Measurements from ENCODE around the gene PLEKHN1.

Gene PLEKHN1

DNA sequence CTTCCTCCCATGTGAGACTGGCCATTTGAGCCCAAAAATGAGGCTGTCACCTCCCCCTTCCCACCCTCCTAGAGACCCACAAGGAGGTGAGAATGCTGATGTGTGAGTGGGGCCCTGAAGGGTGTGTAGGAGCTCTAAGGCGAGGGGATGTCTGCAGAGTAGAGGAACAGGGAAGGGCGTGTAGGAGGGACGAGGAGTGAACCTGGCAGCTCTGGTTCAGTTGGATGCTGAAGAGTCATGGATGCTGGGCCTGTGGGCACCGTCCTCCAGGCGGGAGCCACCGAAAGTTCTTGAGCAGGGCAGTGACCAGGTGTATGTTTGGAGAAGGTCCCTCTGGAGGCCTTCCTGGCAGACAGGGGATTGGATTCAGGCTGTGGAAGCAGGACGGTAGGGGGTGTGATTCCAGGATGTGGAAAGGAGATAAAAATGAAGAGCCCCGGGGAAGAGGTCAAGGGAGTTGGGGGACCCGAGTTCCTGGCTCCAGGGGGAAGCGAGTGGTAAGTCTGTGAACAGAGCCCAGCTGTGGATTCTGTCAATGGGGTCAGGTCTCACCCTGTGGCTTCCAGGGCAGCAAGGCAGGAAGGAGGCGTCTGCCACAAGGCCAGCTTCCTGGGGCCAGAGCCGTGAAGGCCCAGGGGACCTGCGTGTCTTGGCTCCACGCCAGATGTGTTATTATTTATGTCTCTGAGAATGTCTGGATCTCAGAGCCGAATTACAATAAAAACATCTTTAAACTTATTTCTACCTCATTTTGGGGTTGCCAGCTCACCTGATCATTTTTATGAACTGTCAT, 34.7 kb upstream of the PLEKHN1 start (continued):
- TF ChIP-seq ZNF843 (tag by site-specific recombination; IDR thresholded peaks at IDR 0.05): 0 out of 2 replicates have a peak, but pooled peaks have one; percentile 35
- TF ChIP-seq ZNF19 (tag by site-specific recombination; IDR thresholded peaks at IDR 0.05; ENCODE audit: low read depth): no peak
- TF ChIP-seq ZNF16 (tag by site-specific recombination; IDR thresholded peaks at IDR 0.05; ENCODE audit: low read depth): peak; percentile 99
- TF ChIP-seq, protein P1, sequence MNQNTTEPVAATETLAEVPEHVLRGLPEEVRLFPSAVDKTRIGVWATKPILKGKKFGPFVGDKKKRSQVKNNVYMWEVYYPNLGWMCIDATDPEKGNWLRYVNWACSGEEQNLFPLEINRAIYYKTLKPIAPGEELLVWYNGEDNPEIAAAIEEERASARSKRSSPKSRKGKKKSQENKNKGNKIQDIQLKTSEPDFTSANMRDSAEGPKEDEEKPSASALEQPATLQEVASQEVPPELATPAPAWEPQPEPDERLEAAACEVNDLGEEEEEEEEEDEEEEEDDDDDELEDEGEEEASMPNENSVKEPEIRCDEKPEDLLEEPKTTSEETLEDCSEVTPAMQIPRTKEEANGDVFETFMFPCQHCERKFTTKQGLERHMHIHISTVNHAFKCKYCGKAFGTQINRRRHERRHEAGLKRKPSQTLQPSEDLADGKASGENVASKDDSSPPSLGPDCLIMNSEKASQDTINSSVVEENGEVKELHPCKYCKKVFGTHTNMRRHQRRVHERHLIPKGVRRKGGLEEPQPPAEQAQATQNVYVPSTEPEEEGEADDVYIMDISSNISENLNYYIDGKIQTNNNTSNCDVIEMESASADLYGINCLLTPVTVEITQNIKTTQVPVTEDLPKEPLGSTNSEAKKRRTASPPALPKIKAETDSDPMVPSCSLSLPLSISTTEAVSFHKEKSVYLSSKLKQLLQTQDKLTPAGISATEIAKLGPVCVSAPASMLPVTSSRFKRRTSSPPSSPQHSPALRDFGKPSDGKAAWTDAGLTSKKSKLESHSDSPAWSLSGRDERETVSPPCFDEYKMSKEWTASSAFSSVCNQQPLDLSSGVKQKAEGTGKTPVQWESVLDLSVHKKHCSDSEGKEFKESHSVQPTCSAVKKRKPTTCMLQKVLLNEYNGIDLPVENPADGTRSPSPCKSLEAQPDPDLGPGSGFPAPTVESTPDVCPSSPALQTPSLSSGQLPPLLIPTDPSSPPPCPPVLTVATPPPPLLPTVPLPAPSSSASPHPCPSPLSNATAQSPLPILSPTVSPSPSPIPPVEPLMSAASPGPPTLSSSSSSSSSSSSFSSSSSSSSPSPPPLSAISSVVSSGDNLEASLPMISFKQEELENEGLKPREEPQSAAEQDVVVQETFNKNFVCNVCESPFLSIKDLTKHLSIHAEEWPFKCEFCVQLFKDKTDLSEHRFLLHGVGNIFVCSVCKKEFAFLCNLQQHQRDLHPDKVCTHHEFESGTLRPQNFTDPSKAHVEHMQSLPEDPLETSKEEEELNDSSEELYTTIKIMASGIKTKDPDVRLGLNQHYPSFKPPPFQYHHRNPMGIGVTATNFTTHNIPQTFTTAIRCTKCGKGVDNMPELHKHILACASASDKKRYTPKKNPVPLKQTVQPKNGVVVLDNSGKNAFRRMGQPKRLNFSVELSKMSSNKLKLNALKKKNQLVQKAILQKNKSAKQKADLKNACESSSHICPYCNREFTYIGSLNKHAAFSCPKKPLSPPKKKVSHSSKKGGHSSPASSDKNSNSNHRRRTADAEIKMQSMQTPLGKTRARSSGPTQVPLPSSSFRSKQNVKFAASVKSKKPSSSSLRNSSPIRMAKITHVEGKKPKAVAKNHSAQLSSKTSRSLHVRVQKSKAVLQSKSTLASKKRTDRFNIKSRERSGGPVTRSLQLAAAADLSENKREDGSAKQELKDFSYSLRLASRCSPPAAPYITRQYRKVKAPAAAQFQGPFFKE (tag by site-specific recombination; IDR thresholded peaks at IDR 0.05; ENCODE audit: borderline replicate concordance): no peak
- no peak for TF ChIP-seq ZNF48 (tag by site-specific recombination; IDR thresholded peaks at IDR 0.05)
- no peak for TF ChIP-seq GLI2 (tag by site-specific recombination; IDR thresholded peaks at IDR 0.05; ENCODE audit: borderline replicate concordance, low read depth)
- TF ChIP-seq ZNF514 (tag by site-specific recombination; IDR thresholded peaks at IDR 0.05): no peak
- TF ChIP-seq ZNF280C (tag by site-specific recombination; IDR thresholded peaks at IDR 0.05): no peak
- TF ChIP-seq ZNF624 (tag by site-specific recombination; IDR thresholded peaks at IDR 0.05): no peak
- TF ChIP-seq ZFP41 (tag by site-specific recombination; IDR thresholded peaks at IDR 0.05; ENCODE audit: borderline replicate concordance): no peak
- TF ChIP-seq ZIC2 (tag by site-specific recombination; IDR thresholded peaks at IDR 0.05): peak; percentile 93
- no peak for TF ChIP-seq ZFP37 (tag by site-specific recombination; IDR thresholded peaks at IDR 0.05)
- TF ChIP-seq TRIM28 (IDR thresholded peaks at IDR 0.05; ENCODE audit: borderline replicate concordance, low read length): no peak
- TF ChIP-seq BCL11A (tag by site-specific recombination; IDR thresholded peaks at IDR 0.05; ENCODE audit: low read depth): peak; percentile 36; the same call in 1 of the 2 replicates
- TF ChIP-seq ZNF223 (tag by site-specific recombination; IDR thresholded peaks at IDR 0.05): no peak
- no peak for TF ChIP-seq ZNF777 (tag by site-specific recombination; IDR thresholded peaks at IDR 0.05; ENCODE audit: borderline replicate concordance)
- peak; percentile 38; the same call in 1 of the 2 replicates for TF ChIP-seq KLF9 (tag by site-specific recombination; IDR thresholded peaks at IDR 0.05; ENCODE audit: low read depth)
- TF ChIP-seq ZBTB10 (tag by site-specific recombination; IDR thresholded peaks at IDR 0.05): no peak; the same call in 1 of the 2 replicates
- TF ChIP-seq ZNF670 (tag by site-specific recombination; IDR thresholded peaks at IDR 0.05; ENCODE audit: low read depth): no peak
- no peak; the same call in 1 of the 2 replicates for TF ChIP-seq ZNF184 (tag by site-specific recombination; IDR thresholded peaks at IDR 0.05)
- TF ChIP-seq KLF10 (tag by site-specific recombination; IDR thresholded peaks at IDR 0.05): peak; percentile 59; the same call in 1 of the 2 replicates
- no peak for TF ChIP-seq ZSCAN16 (tag by site-specific recombination; IDR thresholded peaks at IDR 0.05)
- no peak for TF ChIP-seq ZNF24 (tag by site-specific recombination; IDR thresholded peaks at IDR 0.05)
- no peak for TF ChIP-seq RBAK (tag by site-specific recombination; IDR thresholded peaks at IDR 0.05)
- TF ChIP-seq ZNF830 (tag by site-specific recombination; IDR thresholded peaks at IDR 0.05; ENCODE audit: low read depth): no peak
- TF ChIP-seq ZXDB (tag by site-specific recombination; IDR thresholded peaks at IDR 0.05): peak; percentile 50; the same call in 1 of the 2 replicates
- peak; percentile 84 for TF ChIP-seq ZNF335 (tag by site-specific recombination; conservative IDR thresholded peaks at IDR 0.05)

Measured in HEK293 (cell line).